CD4-positive, alpha-beta T cell (primary cell): ENCODE measurements around the gene NRXN3. TPM values are rescaled to one million over a fixed set of nuclear protein-coding genes. Genes with fewer than 3 reads are reported as not detected.

Experiments
- ATAC-seq: fragments of 200-7000 bp; cut with Tn5 transposase; one replicate; pipeline ENCODE4 v1.10.0; 2022; ENCODE audit warnings: mild to moderate bottlenecking; ENCODE audit not compliant: poor library complexity
- CTCF ChIA-PET: fragments of 350-600 bp; sonication (Branson Sonifier 250); formaldehyde crosslinking; loops from one replicate; lab custom pipeline; 2021; ENCODE audit warnings: antibody characterized with exemption, inconsistent platforms; lab: Charles Lee
- POLR2A ChIA-PET: fragments of 350-600 bp; sonication (Branson Sonifier 250); formaldehyde crosslinking; loops from one replicate; lab custom pipeline; 2021; ENCODE audit warnings: antibody characterized with exemption, inconsistent platforms; lab: Charles Lee
- DNase-seq, 14 experiments: peaks; one replicate each; pipeline ENCODE4 v3.0.0-alpha.2; 2013 to 2020; ENCODE audit warnings: mixed read lengths in 2 of 14
- H3K27ac ChIP-seq, 2 donors: one replicate each; pipeline versions ENCODE4 v1.5.1 to v1.7.0; 2013; ENCODE audit warnings: low read length in 2 of 2, low read depth in 1 of 2, mild to moderate bottlenecking in 1 of 2
- H3K27me3 ChIP-seq, 2 experiments: 1 replicate in 1 of 2; 2 replicates in 1 of 2; pipeline versions ENCODE4 v1.6.1 to v1.7.0; 2013; ENCODE audit warnings: low read length in 2 of 2, control low read depth in 1 of 2, mild to moderate bottlenecking in 1 of 2, moderate library complexity in 1 of 2; ENCODE audit not compliant: insufficient read depth in 2 of 2, control insufficient read depth in 1 of 2
- H3K36me3 ChIP-seq: one replicate; pipeline ENCODE4 v1.6.1; 2013; ENCODE audit warnings: low read length, control low read depth; ENCODE audit not compliant: insufficient read depth
- H3K4me1 ChIP-seq: one replicate; pipeline ENCODE4 v1.6.1; 2013; ENCODE audit warnings: low read length, control low read depth; ENCODE audit not compliant: insufficient read depth
- H3K4me3 ChIP-seq: one replicate; pipeline ENCODE4 v1.5.1; 2013; ENCODE audit warnings: mild to moderate bottlenecking, low read length, moderate library complexity
- H3K9me3 ChIP-seq, 2 experiments: 1 replicate in 1 of 2; 2 replicates in 1 of 2; pipeline versions ENCODE4 v1.6.1 to v1.7.0; 2013; ENCODE audit warnings: low read length in 2 of 2, mild to moderate bottlenecking in 2 of 2, control low read depth in 1 of 2, moderate library complexity in 1 of 2; ENCODE audit not compliant: control insufficient read depth in 1 of 2, insufficient read depth in 1 of 2
- H3K27ac Mint-ChIP-seq: one replicate; pipeline ENCODE4 v1.8.0; 2020; ENCODE audit warnings: mixed read lengths
- H3K27me3 Mint-ChIP-seq: one replicate; pipeline ENCODE4 v1.8.0; 2021; ENCODE audit warnings: mixed read lengths
- H3K36me3 Mint-ChIP-seq: one replicate; pipeline ENCODE4 v1.8.0; 2021; ENCODE audit warnings: low read depth, mixed read lengths
- H3K4me1 Mint-ChIP-seq: one replicate; pipeline ENCODE4 v1.8.0; 2021; ENCODE audit warnings: low read depth, mixed read lengths
- H3K4me3 Mint-ChIP-seq: one replicate; pipeline ENCODE4 v1.8.0; 2020; ENCODE audit warnings: mild to moderate bottlenecking, mixed read lengths
- H3K9me3 Mint-ChIP-seq: one replicate; pipeline ENCODE4 v1.8.0; 2020; ENCODE audit warnings: mixed read lengths
- intact Hi-C, 2 experiments: fragments of 100-400 bp; cut with DNase I in 1 of 2; cut with micrococcal nuclease in 1 of 2; formaldehyde crosslinking; loops; one replicate each; pipeline versions ENCODE4 v1.15.1 to v1.9.0; 2023 to 2025; cut with DNase I, micrococcal nuclease
- total RNA-seq, 174 experiments: library from RNA in 2 of 174; stranded (reverse) in 2 of 174; gene quantifications; one replicate each; pipeline ENCODE4 v1.2.3 and lab custom pipeline; 2021 to 2026
- TF ChIP-seq, protein P1 (sequence below): fragments of 200-600 bp; IDR thresholded peaks from one replicate; pipeline ENCODE4 v1.8.0; 2022; ENCODE audit warnings: antibody characterized with exemption, mild to moderate bottlenecking

NRXN3 gene
- total RNA-seq, 2 experiments from 2014 or later: not detected

DNA sequence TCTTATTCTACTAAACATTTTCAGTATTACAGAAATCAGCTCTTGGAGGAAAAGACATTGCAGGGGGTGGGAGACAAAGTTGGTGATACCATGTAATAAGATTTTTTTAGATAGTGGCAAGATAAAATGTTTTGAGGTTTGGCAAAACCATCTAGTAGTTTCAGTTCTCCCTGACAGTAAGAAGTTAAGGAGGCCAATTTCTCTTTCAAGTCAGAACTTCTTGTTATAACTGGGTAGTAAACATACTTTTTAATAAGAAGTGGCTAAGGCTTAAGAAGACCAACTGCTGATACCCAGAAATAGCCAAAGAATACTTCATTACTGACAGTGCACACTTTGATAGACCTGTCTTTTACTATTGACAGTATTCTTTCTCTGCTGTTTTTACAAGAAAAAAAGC is 1588.8 kb downstream of the NRXN3 start:
- no peaks in the 10 kb centered on the region for H3K27me3 ChIP-seq
- H3K4me1 ChIP-seq: no peaks in the 10 kb centered on the region
- peaks cover 8% of the 10 kb centered on the region for H3K9me3 Mint-ChIP-seq
- ChIA-PET POLR2A (no interaction called here), CTCF (no interaction called here)
- no peaks in the 10 kb centered on the region for H3K9me3 ChIP-seq
- H3K4me1 Mint-ChIP-seq: no peaks in the 10 kb centered on the region
- H3K27ac ChIP-seq: no peak overlapping the region
- H3K4me3 ChIP-seq: no peak overlapping the region
- no peaks in the 10 kb centered on the region for H3K36me3 ChIP-seq
- H3K36me3 Mint-ChIP-seq: no peaks in the 10 kb centered on the region
- H3K27ac Mint-ChIP-seq: no peak overlapping the region
- TF ChIP-seq, protein P1, sequence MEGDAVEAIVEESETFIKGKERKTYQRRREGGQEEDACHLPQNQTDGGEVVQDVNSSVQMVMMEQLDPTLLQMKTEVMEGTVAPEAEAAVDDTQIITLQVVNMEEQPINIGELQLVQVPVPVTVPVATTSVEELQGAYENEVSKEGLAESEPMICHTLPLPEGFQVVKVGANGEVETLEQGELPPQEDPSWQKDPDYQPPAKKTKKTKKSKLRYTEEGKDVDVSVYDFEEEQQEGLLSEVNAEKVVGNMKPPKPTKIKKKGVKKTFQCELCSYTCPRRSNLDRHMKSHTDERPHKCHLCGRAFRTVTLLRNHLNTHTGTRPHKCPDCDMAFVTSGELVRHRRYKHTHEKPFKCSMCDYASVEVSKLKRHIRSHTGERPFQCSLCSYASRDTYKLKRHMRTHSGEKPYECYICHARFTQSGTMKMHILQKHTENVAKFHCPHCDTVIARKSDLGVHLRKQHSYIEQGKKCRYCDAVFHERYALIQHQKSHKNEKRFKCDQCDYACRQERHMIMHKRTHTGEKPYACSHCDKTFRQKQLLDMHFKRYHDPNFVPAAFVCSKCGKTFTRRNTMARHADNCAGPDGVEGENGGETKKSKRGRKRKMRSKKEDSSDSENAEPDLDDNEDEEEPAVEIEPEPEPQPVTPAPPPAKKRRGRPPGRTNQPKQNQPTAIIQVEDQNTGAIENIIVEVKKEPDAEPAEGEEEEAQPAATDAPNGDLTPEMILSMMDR: no peak
- no peak overlapping the region for H3K4me3 Mint-ChIP-seq
- ATAC-seq (no peak), DNase-seq (no peak)
- H3K27me3 Mint-ChIP-seq: no peaks in the 10 kb centered on the region
- intact Hi-C loops: no loop called here

DNA sequence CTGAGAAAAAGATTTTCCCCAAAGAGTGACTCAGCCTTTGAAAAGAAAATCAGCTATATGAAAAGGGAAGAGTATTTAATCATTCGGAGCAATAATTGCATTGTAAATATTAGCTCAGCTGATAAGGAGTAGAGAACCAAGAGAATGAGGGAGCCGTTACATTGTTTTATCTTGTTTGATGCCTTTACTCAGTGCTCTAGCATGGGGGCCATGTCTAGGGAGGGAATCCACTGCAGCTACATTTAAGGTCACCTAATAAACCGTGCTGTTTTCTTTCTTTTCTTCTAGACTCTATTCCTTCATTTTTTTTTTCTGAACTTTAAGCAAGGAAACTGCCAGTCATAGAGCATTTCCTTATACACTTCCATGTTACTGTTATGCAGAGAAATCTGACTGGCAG is 1594.2 kb downstream of the NRXN3 start:
- DNase-seq (no peak), ATAC-seq (no peak)
- ChIA-PET POLR2A (no interaction called here), CTCF (no interaction called here)
- H3K36me3 ChIP-seq: no peaks in the 10 kb centered on the region
- Mint-ChIP-seq H3K27me3 (no peaks in the 10 kb centered on the region), H3K36me3 (no peaks in the 10 kb centered on the region), H3K4me1 (no peaks in the 10 kb centered on the region), H3K4me3 (no peak overlapping the region), H3K27ac (no peak overlapping the region), H3K9me3 (peaks cover 16% of the 10 kb centered on the region)
- H3K27me3 ChIP-seq: no peaks in the 10 kb centered on the region
- TF ChIP-seq, protein P1: no peak
- H3K4me3 ChIP-seq: no peak overlapping the region
- H3K9me3 ChIP-seq: peaks cover 0 to 5% of the 10 kb centered on the region in 2 experiments
- intact Hi-C loops: no loop called here
- no peak overlapping the region for H3K27ac ChIP-seq
- no peaks in the 10 kb centered on the region for H3K4me1 ChIP-seq

DNA sequence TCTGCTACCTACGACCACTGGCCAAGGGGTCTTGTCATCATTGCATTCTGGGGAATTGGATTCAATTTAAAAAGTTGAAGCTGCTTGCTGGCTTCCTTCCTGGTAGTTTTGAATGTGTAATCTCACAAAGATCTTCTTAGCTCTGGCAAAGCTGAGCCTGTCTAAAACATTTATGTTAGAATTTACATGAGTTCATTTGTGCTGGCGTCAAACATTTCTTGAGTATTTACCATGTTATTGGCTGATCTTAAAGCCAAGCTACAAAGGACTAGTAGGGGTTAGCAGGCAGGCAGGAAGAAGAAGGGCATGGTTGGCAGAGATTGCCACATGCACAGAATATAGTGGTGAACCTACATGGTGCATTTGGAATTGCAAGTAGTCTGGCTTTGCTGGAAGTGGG is 1596.3 kb downstream of the NRXN3 start:
- Mint-ChIP-seq H3K36me3 (no peaks in the 10 kb centered on the region), H3K4me1 (no peaks in the 10 kb centered on the region), H3K27me3 (no peaks in the 10 kb centered on the region), H3K4me3 (no peak overlapping the region), H3K27ac (no peak overlapping the region), H3K9me3 (peaks cover 10% of the 10 kb centered on the region)
- TF ChIP-seq, protein P1: no peak
- ATAC-seq (no peak), DNase-seq (no peak)
- no peaks in the 10 kb centered on the region for H3K4me1 ChIP-seq
- no peaks in the 10 kb centered on the region for H3K27me3 ChIP-seq
- intact Hi-C loops: no loop called here
- H3K36me3 ChIP-seq: no peaks in the 10 kb centered on the region
- no peak overlapping the region for H3K4me3 ChIP-seq
- no peak overlapping the region for H3K27ac ChIP-seq
- CTCF ChIA-PET: no interaction called here
- POLR2A ChIA-PET: no interaction called here
- H3K9me3 ChIP-seq: peaks cover 0 to 5% of the 10 kb centered on the region in 2 experiments
